ENCODE results near the gene PSENEN.
A peak's percentile ranks its signal among the peaks of the same experiment; 100 is the strongest.

PSENEN gene

DNA sequence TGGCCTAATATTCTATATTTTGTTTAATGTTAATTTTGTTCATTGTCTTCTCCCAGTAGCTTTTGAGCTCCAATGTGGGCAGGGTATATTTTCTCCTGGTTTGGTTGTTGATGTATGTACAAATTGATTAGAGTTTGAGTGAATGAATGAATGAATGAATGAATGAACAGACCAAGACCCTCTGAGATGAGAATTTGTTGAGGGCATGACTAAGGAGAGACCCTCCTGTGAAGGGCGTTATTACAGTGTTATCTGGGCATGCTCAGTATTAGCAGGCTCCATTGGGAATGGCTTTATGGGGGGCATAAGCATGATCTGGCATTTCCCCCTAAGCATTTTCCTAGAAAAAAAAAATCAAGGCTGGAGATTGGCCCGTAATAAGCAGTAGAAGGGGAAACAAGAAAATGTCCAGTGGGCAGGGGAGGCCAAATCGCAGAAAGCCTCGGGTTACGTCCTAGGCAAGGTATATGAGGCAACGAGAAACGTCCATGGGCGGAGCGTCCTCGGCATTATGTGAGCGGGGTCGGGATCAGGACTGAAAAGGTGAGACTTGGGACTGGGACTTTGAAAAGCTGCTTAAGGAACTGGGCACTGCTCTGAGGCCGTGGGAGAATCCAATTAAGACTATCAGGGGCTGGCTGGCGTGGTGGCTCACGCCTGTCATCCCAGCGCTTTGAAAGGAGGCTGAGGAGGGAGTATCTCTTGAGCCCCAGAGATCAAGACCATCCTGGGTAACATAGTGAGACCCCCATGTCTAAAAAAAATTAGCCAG is 29.0 kb downstream of the PSENEN start:
- TF ChIP-seq, protein P1, sequence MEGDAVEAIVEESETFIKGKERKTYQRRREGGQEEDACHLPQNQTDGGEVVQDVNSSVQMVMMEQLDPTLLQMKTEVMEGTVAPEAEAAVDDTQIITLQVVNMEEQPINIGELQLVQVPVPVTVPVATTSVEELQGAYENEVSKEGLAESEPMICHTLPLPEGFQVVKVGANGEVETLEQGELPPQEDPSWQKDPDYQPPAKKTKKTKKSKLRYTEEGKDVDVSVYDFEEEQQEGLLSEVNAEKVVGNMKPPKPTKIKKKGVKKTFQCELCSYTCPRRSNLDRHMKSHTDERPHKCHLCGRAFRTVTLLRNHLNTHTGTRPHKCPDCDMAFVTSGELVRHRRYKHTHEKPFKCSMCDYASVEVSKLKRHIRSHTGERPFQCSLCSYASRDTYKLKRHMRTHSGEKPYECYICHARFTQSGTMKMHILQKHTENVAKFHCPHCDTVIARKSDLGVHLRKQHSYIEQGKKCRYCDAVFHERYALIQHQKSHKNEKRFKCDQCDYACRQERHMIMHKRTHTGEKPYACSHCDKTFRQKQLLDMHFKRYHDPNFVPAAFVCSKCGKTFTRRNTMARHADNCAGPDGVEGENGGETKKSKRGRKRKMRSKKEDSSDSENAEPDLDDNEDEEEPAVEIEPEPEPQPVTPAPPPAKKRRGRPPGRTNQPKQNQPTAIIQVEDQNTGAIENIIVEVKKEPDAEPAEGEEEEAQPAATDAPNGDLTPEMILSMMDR (IDR thresholded peaks at IDR 0.05; ENCODE audit: control extremely low read depth, extremely low read depth, low read depth, missing control alignments), result no peak
- POLR2A ChIA-PET, result no interaction called here
- CTCF ChIA-PET, result interaction anchor here (2.5 kb wide), 1 partner anchor 27 kb away, joined by 6 read pairs; the partner anchor contains the start of gene LIN37
- DNase-seq (ENCODE audit: extremely low spot score), result no peak

DNA sequence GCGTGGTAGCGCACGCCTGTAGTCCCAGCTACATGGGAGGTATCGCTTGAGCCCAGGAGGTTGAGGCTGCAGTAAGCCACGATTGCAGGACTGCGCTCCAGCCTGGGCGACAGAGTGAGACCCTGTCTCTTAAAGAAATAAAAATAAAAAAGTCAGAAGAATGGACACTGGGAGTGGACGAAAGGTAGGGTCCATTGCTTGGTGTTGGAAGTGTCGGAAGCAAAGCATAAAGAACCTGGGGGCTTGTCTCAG is 29.5 kb downstream of the PSENEN start:
- TF ChIP-seq, protein P1 (IDR thresholded peaks at IDR 0.05; ENCODE audit: control extremely low read depth, extremely low read depth, low read depth, missing control alignments), result no peak
- ChIA-PET POLR2A (no interaction called here), CTCF (interaction anchor here (2.5 kb wide), 1 partner anchor 28 kb away, joined by 6 read pairs; the partner anchor contains the start of gene LIN37)
- no peak for DNase-seq (ENCODE audit: extremely low spot score)

DNA sequence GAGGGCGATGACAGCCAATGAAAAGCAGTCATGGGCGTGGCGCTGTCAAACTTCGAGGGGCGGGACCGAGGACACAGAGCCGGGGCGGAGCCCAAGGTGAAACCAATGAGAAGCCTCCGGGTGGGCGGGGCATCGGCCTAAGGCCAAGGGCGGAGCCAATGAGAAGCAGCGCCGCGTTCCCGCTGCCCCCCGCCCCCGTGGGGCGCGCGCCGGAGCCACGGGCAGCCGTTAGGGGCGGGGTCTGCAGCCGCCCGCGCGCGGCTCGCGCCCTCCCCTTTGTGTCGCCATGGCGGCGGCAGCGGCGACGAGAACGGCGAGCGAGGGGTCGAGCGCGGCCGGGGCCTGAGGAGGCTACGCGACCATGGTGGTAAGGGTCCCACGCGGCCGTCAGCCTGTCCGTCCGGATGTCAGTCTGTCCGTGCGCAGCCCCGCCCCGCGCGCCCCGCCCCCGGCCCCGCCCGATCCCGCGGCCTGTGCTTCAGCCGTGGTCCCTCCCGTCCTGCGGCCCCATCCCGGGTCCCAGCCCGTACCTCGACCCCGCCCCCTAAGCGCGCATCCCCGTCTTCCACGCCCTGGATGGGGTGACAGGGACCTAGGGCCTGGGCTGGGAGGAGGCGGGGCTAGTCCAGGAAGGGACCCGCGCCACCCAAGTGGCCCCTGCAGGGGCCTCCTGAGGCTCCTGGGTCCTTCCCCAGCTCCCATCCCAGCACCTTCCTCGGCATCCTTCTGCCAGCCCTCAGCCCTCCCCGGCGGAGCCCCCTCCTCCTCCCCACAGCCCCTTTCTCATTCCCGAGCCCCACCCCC is 30.0 kb downstream of the PSENEN start, which contains the start of gene ARHGAP33:
TSS of gene ARHGAP33 (plus strand) at position 267 of the 804 bp plus-strand sequence. CDS start at position 362, 95 bp downstream.
- POLR2A ChIA-PET, result no interaction called here

DNA sequence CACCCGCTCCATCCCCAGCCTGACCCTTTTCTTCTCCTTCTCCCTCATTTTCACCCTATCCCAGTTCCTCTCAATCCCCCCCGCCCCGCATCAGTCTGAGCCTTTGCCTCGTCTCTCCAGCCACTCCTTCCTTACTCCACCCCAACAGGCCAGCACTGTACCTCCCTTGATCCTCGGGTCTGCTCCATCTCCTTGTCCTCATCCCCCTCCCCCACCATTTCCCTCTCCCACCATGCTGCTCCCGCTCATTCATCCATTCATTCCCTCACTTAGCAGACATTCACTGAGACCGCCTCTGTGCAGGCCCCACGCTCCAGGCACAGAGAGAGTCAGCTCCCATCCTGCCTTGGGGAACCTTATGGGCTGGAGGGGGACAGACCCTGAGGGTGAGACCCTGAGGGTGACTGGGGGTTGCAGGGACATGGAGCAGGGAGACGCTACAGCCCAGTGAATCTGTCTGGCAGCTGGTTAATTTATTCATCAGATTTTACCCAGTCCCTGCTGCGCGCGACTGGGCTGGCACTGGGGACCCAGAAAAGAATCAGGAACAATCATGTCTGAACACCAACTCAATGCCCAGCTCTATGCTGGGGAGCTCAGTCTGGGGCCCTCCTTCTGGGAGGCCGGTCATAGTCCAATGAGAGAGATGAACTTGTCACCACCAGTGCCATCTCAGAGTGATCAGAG is 30.8 kb downstream of the PSENEN start:
- CTCF ChIA-PET, result interaction anchor here (0.8 kb wide), 1 partner anchor 82 kb away, joined by 3 read pairs; no protein-coding TSS in a partner anchor
- TF ChIP-seq, protein P1 (IDR thresholded peaks at IDR 0.05; ENCODE audit: control extremely low read depth, extremely low read depth, low read depth, missing control alignments), result no peak
- POLR2A ChIA-PET, result interaction anchor here (0.7 kb wide), 1 partner anchor 107 kb away, joined by 3 read pairs; no protein-coding TSS in a partner anchor
- no peak for DNase-seq (ENCODE audit: extremely low spot score)

More for the DNA sequence above, 30.0 kb downstream of the PSENEN start, which contains the start of gene ARHGAP33:
- CTCF ChIA-PET, result interaction anchor here (0.8 to 2.5 kb wide), 2 partner anchors 28 to 81 kb away, joined by 3 to 6 read pairs; partner anchors contain the start of gene LIN37
- TF ChIP-seq, protein P1 (IDR thresholded peaks at IDR 0.05; ENCODE audit: control extremely low read depth, extremely low read depth, low read depth, missing control alignments), result no peak
- DNase-seq (ENCODE audit: extremely low spot score), result peak; percentile 100

DNA sequence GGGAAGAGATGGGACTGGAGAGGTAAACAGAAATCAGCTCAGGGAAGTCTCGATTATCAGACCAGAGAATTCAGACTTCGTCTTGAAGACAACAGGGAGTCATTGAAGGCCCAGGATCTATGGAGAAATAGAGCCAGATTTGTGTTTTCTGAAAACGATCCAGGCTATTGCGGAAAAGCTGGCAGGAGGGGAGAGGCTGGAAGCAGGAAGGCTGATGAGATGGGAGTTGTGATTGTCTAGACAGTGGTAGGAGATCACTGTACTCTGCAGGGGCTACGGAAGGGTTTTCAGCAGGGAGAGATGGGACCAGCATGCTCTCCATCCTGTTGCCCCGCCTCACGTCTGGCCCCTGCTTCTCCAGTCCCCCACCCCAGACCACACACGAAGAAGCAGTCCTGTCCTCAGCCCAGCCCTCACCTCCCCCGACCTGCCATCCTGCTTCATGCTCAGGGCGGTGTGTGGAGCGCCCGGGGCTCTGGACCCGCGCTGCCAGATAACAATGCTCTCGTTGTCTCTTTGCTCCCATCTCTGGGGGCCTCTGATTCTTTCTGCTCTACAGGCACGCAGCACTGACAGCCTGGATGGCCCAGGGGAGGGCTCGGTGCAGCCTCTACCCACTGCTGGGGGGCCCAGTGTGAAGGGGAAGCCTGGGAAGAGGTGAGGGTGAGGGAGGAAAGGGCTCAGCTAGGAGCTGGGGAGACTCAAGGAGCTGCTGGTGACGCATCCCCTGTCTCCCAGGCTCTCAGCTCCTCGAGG is 31.8 kb downstream of the PSENEN start:
- POLR2A ChIA-PET, result interaction anchor here (0.7 kb wide), 1 partner anchor 106 kb away, joined by 3 read pairs; no protein-coding TSS in a partner anchor
- CTCF ChIA-PET, result interaction anchor here (0.8 to 1.3 kb wide), 2 partner anchors 12 to 154 kb away, joined by 3 read pairs; no protein-coding TSS in a partner anchor
- no peak for DNase-seq (ENCODE audit: extremely low spot score)
- TF ChIP-seq, protein P1 (IDR thresholded peaks at IDR 0.05; ENCODE audit: control extremely low read depth, extremely low read depth, low read depth, missing control alignments), result no peak
